Suppressor macrophage (primary cell): ENCODE results near the gene CCDC117.
"Not testable (repeated sequence)": the region's sequence is repeated elsewhere in the genome, so short reads cannot be mapped to it uniquely, and the experiment has no call there.

ENCODE experiments used
- DNase-seq, 4 experiments: peaks; one replicate each; pipeline ENCODE4 v3.0.0-alpha.2; 2020 to 2022

The CCDC117 gene

DNA sequence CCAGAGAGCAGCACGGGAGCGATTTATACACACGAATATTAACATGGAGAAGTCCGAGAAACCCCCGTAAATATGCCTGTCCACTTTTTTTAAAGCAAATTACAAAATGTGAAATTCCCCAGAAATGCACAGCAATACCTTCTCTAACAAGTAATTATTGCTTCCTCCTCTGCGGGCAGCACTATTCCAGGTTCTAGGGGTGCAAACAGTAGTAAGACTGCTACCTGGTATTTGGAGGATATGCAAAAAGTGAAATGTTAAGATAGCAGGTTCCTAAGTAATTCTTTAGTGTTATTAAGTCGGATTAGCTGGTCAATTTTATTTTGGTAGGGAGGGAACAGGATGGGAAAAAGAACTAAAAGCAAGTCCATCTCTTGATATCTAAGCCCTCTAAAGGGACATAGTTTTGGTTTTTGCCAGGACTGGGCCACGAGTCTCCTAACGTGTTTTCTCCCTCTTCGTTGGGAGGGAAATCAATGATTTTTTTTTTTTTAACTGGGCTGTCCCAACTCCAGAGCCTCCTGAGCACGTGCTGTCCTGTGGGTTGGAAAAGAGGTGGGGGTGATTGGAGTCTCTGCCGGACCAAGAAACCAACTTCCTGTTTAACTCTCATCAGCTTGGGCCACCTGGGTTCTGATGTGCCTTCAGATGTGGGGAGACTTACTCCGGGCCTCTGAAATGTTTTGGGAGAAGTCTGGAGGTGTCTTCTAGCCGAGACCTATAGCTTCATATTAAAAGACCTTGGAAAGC, 29.5 kb downstream of the CCDC117 start:
- DNase-seq, result peak; percentile 30 to 48 (median 46)

DNA sequence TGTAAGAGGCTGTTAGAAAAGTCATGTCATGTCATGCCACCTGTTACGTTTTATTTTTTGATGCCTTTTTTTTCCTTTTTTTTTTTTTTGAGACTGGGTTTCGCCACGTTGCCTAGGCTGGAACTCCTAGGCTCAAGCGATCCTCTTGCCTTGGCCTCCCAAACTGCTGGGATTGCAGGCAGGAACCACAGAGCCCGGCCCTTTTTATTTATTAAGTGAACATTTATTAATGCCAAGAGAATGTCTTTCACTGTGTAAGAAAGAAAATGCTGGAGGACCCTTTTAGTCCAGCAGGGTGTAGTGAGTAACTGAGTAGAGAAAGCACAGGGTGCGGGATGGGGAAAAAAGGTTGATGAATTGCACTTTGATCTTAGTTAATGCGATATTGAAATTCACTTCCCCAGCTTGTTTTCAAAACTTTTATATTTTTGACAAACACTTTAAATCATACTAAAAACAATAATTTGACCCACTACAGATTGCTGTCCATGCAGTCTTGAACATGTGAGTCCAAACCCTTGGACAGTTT, 30.2 kb downstream of the CCDC117 start:
- DNase-seq, result peak in 1 of 4 experiments; percentile 8

DNA sequence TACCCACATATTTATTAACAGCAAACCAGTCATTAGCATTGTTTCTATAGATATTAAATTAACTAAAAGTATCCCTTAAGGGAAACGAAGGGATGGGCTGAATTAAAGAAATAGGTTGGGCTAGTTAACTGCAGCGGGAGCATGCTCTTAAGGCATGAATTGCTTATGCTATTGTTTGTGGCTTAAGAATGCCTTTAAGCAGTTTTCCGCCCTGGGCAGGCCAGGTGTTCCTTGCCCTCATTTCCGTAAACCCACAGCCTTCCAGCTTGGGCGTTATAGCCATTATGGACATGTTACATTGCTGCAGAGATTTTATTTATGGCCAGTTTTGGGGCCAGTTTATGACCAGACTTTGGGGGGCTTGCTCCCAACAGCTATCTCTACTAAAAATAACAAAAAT, 32.9 kb downstream of the CCDC117 start:
- DNase-seq, result not testable (repeated sequence)

DNA sequence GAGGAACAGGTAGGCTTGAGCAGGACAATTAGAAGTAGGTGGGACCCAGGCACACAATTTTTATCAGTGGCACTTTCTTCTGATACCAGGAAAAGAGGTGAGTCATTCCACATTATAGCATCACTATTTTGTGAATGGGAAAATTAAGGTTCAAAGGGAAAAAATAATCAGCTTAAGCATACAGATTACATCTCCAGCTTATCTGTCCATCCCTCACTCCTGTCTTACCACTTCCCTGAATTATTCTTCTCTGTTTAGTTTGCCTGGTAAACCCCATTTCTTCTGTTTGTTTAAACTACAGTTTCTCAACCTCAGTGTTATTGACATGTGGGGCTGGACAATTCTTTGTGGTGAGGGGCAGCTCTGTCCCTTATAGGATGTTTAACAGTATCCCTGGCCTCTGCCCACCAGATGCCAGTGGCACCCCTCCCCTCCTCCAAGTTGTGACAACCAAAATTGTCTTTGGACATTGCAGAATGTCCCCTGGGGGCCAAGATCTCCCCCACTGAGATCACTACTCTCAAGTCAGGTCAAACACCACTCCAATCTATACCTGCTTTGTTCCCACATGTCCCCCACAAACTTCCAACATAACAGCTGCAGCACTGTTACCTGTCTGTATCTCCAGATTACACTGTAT, 36.3 kb downstream of the CCDC117 start:
- no peak for DNase-seq

DNA sequence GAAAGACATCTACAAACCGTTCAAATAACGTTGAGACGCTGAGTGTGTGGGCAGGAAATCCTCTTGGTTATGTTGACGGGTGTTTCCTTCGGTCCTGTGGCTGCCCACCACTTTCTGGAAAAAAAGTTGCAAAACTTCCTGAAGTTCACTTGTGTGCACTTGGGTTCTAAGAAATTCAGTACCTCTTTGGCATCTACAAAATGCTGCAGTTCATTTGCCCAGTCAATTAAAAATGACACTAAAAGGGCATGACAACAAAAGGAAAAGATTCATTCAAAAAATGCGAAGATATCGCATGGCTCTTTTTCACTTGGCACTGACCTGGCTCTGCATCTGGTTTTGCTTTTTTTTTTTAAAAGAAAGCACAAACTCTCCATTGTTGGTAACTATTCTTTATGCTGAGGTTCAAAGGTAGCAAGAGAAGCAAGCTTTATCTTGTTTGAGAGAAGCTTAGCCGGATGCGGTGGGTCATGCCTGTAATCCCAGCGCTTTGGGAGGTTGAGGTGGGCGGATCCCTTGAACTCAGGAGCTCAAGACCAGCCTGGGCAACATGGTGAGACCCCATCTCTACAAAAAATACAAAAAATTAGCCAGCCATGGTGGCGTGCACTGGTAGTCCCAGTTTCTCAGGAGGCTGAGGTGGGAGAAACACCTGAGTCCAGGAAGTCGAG, 38.5 kb downstream of the CCDC117 start:
- DNase-seq, result peak; percentile 56 to 85 (median 79)

DNA sequence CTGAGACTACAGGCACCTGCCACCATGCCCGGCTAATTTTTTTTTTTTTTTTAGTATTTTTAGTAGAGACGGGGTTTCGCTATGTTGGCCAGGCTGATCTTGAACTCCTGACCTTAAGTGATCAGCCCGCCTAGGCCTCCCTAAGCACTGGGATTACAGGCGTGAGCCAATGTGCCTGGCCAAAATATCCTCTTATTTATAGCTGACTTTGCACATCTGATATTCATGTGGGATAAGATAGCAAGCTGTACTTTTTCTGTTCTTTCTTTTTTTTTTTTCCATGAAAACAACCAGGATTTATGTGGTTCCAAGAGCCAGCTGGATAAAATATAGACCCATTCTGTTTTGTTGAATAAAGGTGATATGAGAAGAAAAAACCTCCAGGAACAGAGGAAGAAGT, 40.0 kb downstream of the CCDC117 start:
- no peak for DNase-seq

DNA sequence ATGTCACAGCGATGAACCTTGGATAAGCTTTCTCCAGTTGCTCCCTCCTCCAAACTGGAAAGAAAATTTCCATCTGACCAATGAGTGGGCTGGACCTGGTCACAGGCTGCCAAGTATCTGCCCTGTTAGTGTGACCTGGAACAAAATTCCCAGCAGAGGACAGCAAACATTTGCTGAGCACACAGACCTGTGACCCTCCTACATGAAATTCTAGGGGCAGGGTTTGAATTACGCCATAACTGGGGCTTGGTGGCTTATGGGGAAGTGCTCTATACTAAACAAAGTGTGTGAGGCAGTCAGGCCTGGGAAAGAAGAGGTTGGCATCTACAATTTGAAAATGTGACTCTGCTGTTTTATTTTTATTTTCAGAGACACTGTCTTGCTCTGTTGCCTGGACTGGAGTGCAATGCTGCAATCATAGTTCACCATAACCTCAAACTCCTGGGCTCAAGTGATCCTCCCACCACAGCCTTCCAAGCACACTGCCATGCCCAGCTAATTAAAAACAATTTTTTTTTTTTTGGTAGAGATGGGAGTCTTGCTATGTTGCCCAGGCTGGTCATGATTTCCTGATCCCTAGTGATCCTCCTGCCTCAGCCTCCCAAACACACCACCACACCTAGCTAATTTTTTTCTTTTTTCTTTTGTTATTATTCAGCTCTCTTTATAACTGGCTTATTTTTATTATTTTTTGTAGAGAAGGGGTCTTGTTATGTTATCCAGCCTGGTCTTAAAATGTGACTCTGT, 41.5 kb downstream of the CCDC117 start:
- DNase-seq, result peak; percentile 90 to 96 (median 91)

DNA sequence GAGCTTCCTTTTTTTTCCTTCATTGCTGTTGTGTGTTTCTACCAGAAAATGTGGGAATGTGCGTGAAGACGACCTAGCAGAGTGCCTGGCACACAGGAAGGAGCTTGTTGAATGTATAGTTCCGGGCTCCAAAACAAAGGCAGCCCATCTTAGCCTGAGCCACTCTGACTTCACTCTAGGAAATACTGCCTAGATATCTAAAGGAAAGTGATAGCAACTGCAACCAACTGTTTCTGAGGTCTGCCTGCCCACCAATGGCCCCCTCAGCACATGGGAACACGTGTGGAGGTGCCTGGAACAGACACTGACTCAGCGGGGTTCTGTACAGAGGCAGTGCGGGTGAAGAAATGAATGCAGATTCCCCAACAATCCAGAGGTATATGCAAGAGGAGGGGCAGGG, 42.6 kb downstream of the CCDC117 start:
- peak in 1 of 4 experiments; percentile 6 for DNase-seq

DNA sequence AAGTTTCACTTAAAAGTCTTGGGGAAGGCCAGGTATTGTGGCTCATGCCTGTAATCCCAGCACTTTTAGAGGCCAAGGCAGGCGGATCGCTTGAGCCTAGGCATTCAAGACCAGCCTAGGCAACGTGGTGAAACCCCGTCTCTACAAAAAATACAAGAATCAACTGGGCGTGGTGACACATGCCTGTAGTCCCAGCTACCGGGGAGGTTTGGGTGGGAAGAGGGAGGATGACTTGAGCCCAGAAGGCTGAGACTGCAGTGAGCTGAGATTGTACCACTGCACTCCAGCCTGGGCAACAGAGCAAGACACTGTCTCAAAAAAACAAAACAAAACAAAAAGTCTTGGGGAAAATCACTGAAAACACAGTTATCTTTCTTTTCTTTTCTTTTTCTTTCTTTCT, 43.2 kb downstream of the CCDC117 start:
- DNase-seq, result no peak

DNA sequence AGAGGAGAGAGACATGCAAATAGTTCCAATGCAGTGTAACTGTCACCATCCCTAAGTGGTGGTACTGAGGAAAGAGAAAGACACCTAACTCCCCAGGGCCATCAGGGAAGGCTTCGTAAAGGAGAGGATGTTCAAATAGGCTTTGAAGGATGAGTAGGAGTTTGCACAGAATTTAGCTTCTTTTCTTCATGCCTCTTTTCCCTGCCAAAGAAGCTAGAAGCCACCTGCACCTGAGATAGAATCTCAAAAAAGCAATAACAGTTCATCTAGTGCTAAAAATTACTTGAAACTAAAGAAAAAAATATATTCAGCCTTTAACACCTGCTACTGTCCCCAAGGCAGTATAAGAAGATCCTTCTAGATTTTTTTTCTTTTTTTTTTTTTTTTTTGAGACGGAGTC, 44.6 kb downstream of the CCDC117 start:
- DNase-seq, result no peak

DNA sequence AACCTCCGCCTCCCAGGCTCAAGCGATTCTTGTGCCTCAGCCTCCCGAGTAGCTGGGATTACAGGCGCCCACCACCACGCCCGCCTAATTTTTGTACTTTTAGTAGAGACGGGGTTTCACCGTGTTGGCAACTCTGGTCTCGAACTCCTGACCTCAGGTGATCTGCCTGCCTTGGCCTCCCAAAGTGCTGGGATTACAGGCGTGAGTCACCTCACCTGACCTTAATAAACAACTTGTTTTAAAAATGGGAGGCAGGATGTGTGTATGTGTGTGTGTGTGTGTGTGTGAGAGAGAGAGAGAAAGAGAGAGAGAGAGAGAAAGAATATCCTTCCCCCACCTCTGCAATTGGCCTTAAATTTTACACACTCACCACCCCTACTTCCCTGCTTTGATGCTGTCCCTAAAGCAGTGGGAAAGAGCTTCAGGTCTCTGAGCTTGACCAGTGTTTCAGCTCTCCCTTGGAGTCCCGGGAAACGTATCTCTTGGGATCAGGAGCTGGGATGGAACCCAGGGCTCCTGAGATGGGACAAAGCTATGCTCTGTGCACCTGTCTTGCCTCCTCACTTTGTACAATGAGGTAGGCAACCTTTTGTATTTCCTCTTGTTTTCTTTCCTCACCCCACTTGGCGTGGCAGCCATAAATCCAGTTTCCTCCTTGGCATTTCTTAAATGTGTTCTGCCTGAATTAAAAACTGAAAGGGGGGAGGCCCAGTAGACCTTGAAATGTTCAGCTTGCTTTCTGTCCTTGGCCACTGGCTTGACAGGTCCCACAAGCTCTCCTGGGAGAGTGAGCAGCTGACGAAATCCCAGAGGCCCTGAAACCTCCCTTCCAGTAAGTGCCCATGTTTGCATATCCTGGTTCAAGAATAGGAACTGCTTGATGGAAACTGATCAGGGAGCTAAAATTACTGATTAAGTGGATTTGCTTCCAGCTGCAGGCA, 45.7 kb downstream of the CCDC117 start:
- peak in 3 of 4 experiments; percentile 27 to 41 (median 33) for DNase-seq

DNA sequence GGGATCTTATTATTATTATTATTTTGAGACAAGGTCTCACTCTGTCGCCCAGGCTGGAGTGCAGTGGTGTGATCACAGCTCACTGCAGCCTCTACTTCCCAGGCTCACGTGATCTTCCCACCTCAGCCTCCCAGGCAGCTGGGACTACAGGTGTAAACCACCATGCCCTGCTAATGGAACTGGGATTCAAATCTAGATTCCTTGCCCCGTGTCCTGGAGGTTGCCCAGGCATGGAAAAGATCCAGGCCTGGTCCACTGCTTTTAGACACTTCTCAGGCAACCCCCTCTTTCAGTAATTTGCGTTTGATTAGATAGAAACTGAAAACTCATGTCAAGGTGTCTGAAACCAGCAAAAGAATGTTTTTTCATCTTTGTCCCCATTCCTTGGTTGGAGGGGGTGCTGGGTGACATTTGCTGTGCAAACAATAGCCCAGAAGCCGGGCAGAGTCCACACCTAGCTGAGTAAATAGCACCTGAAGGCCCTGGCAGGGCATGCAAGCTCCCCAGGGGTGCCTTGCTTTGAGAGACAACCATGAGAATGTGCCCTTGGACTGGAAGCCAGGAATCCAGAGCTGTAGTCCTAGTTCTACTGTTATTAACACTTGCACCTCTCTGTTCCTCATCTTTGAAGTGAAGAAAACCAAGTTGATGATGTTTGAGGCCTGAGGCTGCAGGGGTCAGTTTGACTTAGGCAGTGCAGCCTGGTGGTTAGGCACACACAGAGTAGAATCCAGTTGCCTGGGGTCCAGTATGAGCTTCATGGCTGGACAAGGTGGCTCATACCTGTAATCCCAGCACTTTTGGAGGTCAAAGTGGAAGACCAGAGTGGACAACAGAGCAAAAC, 47.0 kb downstream of the CCDC117 start:
- no peak for DNase-seq

DNA sequence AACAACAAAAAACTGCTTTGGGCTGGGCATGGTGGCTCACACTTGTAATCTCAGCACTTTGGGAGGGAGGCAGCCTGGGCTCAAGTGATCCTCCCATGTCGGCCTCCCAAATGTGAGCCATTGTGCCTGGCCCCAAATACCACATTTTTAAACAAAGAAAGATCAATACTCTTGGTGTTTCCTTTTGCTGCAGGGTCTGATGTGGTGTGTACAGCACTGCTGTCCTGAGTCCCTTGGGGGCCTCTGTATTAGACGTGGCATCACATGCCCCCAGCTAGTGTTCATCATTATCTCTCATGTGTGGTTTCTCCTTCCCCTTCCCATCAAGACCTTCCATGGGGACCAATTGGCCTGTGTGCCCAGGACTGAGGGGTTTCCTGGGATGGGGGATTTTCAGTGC, 48.4 kb downstream of the CCDC117 start:
- no peak for DNase-seq

DNA sequence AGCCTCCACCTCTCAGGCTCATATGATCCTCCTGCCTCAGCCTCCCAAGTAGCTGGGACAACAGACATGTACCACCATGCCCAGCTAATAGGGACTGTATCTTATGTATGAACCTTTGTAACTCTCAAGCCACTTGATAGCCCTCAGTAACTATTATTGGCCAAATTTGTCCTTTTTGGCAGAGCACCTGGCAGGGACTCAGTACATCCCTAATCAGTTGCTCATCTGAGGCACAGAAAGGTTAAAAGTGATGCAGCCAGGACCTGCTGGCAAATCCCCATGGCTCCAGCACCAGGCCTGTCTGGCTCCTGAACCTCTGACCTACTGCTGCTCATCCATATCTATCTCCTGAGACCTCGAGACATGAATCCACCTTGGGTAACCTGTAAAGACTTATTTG, 49.0 kb downstream of the CCDC117 start:
- no peak for DNase-seq

DNA sequence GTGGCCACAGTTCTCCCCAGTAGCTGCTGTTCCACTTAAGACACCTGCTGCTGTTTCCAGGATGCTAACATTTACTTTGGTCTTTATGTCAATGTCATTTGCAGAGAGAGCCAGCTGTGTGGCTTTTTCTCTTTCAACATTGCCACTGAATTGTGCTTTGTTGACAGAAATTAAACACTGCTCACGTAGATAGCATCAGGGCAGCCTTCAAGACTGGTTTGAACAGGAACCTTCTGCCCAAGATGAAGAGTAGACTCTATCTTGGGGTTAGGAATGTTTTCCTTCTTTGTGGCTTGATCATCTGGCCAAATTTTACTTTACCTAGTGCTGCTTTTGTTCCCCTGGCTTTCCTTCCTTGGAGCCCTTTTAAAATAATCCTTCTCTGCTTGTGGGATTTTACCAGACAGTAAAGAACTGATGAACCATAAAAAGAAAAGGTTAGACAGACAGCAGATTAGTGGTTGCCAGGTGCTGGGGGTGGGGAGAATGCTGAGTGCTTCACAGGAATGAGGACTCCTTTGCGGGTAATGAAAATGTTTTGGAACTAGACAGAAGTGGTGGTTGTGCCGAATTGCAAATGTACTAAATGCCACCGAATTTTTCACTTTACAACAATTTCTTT, 50.5 kb downstream of the CCDC117 start:
- DNase-seq, result no peak

DNA sequence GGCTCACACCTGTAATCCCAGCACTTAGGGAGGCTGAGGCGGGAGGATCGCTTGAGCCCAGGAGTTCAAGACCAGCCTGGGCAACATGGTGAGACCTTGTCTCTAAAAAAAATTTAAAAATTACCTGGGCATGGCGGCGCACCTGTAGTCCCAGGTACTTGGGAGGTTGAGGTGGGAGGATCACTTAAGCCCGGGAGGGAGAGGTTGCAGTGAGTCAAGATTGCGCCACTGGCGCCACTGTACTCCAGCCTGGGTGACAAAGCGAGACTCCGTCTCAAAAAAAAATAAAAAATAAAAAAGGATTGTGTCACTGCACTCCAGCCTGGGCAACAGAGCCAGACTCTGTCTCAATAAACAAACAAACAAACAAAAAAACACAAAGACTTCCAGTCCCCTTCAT, 52.0 kb downstream of the CCDC117 start:
- DNase-seq, result not testable (repeated sequence)

DNA sequence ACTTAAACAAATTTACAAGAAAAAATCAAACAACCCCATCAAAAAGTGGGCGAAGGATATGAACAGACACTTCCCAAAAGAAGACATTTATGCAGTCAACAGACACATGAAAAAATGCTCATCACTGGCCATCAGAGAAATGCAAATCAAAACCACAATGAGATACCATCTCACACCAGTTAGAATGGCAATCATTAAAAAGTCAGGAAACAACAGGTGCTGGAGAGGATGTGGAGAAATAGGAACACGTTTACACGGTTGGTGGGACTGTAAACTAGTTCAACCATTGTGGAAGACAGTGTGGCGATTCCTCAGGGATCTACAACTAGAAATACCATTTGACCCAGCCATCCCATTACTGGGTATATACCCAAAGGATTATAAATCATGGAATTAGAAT, 53.9 kb downstream of the CCDC117 start:
- not testable (repeated sequence) for DNase-seq

DNA sequence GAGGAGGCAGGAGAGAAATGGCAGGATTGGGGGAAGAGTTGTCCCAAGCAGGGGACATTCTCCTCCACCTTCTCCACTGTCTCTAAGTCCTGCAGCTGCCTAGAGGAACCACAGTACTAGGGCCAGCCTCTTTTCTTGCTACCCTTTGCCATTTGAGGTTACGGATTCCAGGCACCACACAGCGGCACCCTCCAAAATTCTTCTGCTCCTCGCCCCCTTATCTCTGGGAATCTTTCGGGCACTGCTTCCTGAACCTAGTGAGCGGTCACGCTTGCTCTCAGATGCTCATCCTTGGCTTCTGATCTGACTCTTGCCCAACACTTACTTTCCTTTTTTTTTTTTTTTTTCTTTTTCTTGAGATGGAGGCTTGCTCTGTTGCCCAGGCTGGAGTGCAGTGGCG, 54.4 kb downstream of the CCDC117 start:
- DNase-seq, result peak in 1 of 4 experiments; percentile 29

DNA sequence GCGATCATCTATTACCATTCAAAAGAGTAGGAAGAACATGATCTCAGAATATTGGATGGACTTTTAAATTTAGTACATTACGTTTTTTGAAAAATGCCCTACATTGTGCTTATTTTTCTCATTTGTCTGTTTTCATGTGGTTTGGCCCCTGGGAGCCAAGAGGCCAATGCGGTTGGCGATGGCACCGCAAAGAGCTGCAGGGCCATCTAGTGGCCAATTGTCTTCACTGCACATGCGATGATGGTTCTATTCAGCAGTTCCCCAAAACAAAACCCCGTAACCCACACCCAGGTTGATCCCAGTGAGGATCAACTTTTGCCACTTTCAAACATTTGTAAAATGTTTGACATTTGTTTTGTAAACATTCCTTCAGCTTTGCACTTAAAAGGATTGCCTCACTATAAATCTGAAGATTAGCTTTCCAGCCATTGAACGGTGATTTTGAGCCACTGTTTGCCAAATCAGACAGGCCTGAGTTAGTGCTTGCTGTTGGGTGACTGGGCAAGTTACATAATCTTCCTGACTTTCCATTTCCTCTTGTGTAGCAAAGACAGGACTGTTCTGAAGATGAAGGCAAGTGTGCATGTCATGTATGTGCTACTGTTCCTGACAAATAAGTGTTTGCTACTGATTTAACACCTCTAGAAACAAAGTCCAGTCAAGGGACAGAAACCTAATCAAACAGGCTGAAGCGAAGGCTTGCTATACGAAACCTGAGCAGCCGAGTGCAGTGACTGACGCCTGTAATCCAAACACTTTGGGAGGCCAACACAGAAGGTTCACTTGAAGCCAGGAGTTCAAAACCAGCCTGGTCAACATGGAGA, 57.1 kb downstream of the CCDC117 start:
- DNase-seq, result peak; percentile 85 to 94 (median 92)
